Osteocyte (in vitro differentiated cells): Measurements from ENCODE around the gene BAZ2A. TPM values are rescaled to one million over a fixed set of nuclear protein-coding genes. Genes with fewer than 3 reads are reported as not detected.

Source experiments
- DNase-seq: peaks from one replicate; pipeline ENCODE4 v3.0.0; 2021; ENCODE audit warnings: mixed read lengths; ENCODE audit not compliant: unreplicated experiment; ENCODE audit errors: extremely low spot score
- H3K27ac Mint-ChIP-seq: one replicate; pipeline ENCODE4 v1.8.0; 2021; ENCODE audit warnings: mild to moderate bottlenecking, mixed read lengths; ENCODE audit not compliant: unreplicated experiment
- H3K27me3 Mint-ChIP-seq: one replicate; pipeline ENCODE4 v1.8.0; 2021; ENCODE audit warnings: mixed read lengths; ENCODE audit not compliant: unreplicated experiment
- H3K36me3 Mint-ChIP-seq: one replicate; pipeline ENCODE4 v1.8.0; 2021; ENCODE audit warnings: mixed read lengths; ENCODE audit not compliant: unreplicated experiment
- H3K4me1 Mint-ChIP-seq: one replicate; pipeline ENCODE4 v1.8.0; 2021; ENCODE audit warnings: mixed read lengths; ENCODE audit not compliant: unreplicated experiment
- H3K4me3 Mint-ChIP-seq: one replicate; pipeline ENCODE4 v1.8.0; 2021; ENCODE audit warnings: mild to moderate bottlenecking, moderate library complexity, mixed read lengths; ENCODE audit not compliant: unreplicated experiment
- H3K9me3 Mint-ChIP-seq: one replicate; pipeline ENCODE4 v1.8.0; 2021; ENCODE audit warnings: mixed read lengths; ENCODE audit not compliant: unreplicated experiment
- total RNA-seq: library from RNA; stranded (reverse); gene quantifications from 2 replicates; pipeline ENCODE4 v1.2.1, GENCODE V29; 2021
- TF ChIP-seq, protein P1 (sequence below): fragments of 200-600 bp; sonication (generic); IDR thresholded peaks from 2 replicates; pipeline ENCODE4 v1.5.0; 2021; ENCODE audit warnings: antibody characterized with exemption, mild to moderate bottlenecking, moderate library complexity

Gene BAZ2A
- total RNA-seq, 1 donor from 2014 or later: 83.1 TPM

DNA sequence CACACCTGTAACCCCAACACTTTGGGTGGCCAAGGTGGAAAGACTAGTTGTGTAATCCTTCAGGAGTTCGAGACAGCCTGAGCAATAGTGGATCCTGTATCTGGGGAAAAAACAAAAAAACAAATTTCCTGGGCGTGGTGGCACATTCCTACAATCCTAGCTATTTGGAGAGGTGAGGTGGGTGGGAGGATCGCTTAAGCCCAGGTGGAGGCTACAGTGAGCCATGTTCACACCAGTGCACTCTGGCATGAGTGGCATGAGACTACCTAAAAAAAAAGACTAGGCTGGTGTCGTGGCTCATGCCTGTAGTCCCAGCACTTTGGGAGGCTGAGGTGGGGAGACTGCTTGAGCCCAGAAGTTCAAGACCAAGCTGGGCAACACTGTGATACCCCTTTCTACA, 40.7 kb upstream of the BAZ2A start:
- H3K9me3 Mint-ChIP-seq: no peaks in the 10 kb centered on the region
- no peaks in the 10 kb centered on the region for H3K27me3 Mint-ChIP-seq
- TF ChIP-seq, protein P1, sequence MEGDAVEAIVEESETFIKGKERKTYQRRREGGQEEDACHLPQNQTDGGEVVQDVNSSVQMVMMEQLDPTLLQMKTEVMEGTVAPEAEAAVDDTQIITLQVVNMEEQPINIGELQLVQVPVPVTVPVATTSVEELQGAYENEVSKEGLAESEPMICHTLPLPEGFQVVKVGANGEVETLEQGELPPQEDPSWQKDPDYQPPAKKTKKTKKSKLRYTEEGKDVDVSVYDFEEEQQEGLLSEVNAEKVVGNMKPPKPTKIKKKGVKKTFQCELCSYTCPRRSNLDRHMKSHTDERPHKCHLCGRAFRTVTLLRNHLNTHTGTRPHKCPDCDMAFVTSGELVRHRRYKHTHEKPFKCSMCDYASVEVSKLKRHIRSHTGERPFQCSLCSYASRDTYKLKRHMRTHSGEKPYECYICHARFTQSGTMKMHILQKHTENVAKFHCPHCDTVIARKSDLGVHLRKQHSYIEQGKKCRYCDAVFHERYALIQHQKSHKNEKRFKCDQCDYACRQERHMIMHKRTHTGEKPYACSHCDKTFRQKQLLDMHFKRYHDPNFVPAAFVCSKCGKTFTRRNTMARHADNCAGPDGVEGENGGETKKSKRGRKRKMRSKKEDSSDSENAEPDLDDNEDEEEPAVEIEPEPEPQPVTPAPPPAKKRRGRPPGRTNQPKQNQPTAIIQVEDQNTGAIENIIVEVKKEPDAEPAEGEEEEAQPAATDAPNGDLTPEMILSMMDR: no peak
- H3K36me3 Mint-ChIP-seq: peaks cover 37% of the 10 kb centered on the region
- no peak overlapping the region for H3K27ac Mint-ChIP-seq
- no peak for DNase-seq
- H3K4me1 Mint-ChIP-seq: peaks cover 17% of the 10 kb centered on the region
- no peak overlapping the region for H3K4me3 Mint-ChIP-seq

DNA sequence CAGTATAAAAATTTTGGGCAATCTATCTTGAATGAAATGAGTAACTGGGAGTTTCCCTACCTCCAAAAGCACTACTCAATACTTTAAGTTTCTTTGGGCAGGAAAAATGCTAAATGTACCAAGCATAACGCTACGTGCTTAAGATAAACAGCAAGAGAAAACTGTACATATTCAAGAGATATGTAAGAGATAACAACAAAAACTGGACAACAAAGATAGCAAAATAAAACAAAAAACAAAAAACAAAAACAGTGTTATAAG, 38.0 kb upstream of the BAZ2A start:
- no peak overlapping the region for H3K27ac Mint-ChIP-seq
- H3K9me3 Mint-ChIP-seq: no peaks in the 10 kb centered on the region
- H3K4me3 Mint-ChIP-seq: no peak overlapping the region
- H3K27me3 Mint-ChIP-seq: no peaks in the 10 kb centered on the region
- TF ChIP-seq, protein P1: no peak
- DNase-seq: no peak
- H3K36me3 Mint-ChIP-seq: peaks cover 54% of the 10 kb centered on the region
- H3K4me1 Mint-ChIP-seq: peaks cover 14% of the 10 kb centered on the region

DNA sequence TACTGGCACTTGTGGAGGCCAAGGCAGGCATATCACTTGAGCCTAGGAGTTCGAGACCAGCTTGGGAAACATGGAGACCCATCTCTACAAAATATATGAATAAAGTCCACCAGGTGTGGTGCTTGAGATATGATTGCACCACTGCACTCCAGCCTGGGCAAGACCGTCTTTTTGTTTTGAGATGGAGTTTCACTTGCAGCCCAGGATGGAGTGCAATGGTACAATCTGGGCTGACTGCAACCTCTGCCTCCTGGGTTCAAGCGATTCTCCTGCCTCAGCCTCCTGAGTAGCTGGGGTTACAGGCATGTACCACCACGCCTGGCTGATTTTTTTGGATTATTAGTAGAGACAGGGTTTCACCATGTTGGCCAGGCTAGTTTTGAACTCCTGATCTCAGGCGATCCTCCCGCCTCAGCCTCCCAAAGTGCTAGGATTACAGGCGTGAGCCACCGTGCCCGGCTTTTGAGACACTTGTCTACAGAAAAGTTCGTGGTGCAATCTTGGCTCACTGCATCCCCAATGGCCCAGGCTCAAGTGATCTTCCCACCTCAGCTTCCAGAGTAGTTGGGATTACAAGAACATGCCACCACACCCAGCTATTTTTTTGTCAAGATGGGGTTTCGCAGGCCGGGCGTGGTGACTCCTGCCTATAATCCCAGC, 32.0 kb upstream of the BAZ2A start:
- peak; percentile 70 for DNase-seq
- no peaks in the 10 kb centered on the region for H3K4me1 Mint-ChIP-seq
- H3K36me3 Mint-ChIP-seq: peaks cover 27% of the 10 kb centered on the region
- TF ChIP-seq, protein P1: no peak
- H3K4me3 Mint-ChIP-seq: no peak overlapping the region
- no peak overlapping the region for H3K27ac Mint-ChIP-seq
- H3K27me3 Mint-ChIP-seq: no peaks in the 10 kb centered on the region
- H3K9me3 Mint-ChIP-seq: no peaks in the 10 kb centered on the region

DNA sequence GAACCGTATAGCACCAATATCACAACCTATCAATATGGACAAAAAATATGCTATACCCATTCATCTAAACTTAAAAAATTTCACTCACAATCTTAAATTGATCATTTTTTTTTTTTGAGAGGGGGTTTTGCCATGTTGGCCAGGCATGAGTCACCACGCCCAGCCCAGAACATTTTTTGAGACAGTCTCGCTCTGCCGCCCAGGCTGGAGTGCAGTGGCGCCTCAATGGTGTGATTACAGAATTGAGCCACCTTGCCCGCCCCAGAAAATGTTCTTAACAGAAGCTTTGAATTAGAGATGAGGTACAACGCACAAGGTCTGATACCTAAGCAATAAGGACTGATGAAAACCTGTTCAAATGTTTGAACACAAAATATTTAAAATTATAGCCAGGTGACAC, 31.4 kb upstream of the BAZ2A start:
- Mint-ChIP-seq H3K4me1 (no peaks in the 10 kb centered on the region), H3K9me3 (no peaks in the 10 kb centered on the region), H3K27ac (no peak overlapping the region), H3K4me3 (no peak overlapping the region), H3K36me3 (peaks cover 27% of the 10 kb centered on the region), H3K27me3 (no peaks in the 10 kb centered on the region)
- TF ChIP-seq, protein P1: no peak
- peak; percentile 51 for DNase-seq

DNA sequence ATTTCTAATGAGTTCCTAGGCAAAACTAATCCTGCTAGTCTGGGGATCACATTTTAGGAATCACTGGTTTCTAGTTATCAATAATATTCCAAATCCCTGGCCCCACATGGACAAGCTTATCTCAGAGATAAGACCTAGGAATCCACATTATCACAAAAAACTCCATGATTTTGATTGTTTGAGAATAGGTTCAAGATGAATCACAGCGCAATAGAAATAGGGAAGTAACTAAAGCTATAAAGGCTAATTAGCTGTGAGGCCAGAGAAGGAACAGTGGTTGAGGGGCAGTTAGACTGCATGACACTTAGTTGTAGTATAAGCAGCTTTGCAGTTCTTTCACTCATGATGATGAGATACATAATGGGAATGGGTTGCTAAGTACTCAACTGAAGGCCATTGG, 28.8 kb upstream of the BAZ2A start:
- Mint-ChIP-seq H3K9me3 (peaks cover 3% of the 10 kb centered on the region), H3K27me3 (no peaks in the 10 kb centered on the region), H3K27ac (no peak overlapping the region), H3K4me3 (no peak overlapping the region), H3K4me1 (no peaks in the 10 kb centered on the region), H3K36me3 (peaks cover 12% of the 10 kb centered on the region)
- DNase-seq: no peak
- TF ChIP-seq, protein P1: no peak
